ENCODE measurements around the gene PPP1R16B. TPM values are rescaled to one million over a fixed set of nuclear protein-coding genes. Genes with fewer than 3 reads are reported as not detected.

PPP1R16B gene
- total and polyA plus RNA-seq, 7 experiments from 2014 or later: 11.4 to 75.4 (median 21.5) TPM

DNA sequence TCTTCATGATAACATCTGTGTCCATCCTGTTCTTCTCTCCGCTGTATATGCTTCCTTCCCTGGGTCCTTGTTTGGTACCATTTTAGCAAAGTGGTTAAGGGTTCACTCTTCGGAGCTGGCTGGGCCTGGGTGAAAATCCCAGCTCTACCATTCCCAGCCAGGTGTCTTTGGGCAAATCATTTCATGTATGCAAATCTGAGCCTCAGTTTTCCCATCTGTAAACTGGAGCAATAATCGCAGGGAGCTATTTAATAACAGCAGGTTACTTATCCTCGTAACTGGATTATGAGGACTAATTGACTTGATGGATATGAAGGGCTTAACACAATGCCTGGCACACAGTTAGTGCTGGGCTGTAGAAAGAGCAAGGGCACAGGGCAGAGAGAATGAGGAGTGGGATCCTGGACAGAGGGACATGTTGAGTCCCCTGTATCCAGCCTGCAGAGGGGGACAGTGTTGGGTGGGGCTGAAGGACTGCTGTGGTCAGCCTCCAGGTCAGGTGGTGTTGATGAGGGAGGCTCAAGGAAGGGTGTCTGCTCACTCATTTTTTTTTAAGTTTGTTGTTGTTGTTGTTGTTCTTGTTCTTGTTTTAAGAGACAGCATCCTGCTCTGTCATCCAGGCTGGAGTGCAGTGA is 76.4 kb downstream of the PPP1R16B start:
- no peaks in the 10 kb centered on the region for H3K27me3 Mint-ChIP-seq
- H3K36me3 Mint-ChIP-seq: peaks cover 0 to 22% (median 5%) of the 10 kb centered on the region in 5 donors
- H3K9me3 ChIP-seq (ENCODE audit: control insufficient read depth in 2 of 3, low read length in 3 of 3): no peaks in the 10 kb centered on the region
- POLR2A ChIA-PET: interaction anchor here (0.5 to 1.2 kb wide), 2 partner anchors 11 to 77 kb away, joined by 3 to 5 read pairs; no protein-coding TSS in a partner anchor
- peaks cover 0 to 2% (median 0%) of the 10 kb centered on the region in 11 donors for H3K9me3 Mint-ChIP-seq
- DNase-seq (no peak), ATAC-seq (no peak)
- no peaks in the 10 kb centered on the region for H3K27me3 ChIP-seq (ENCODE audit: control insufficient read depth in 2 of 2, insufficient read depth in 2 of 2, low read length in 2 of 2)
- CTCF ChIA-PET: interaction anchor here (0.9 to 1.8 kb wide), 3 partner anchors 11 to 113 kb away, joined by 3 to 7 read pairs (median 3); no protein-coding TSS in a partner anchor
- peak overlapping the region; percentile 44 to 90 (median 76) for H3K27ac Mint-ChIP-seq
- no peaks in the 10 kb centered on the region for H3K36me3 ChIP-seq (ENCODE audit: control insufficient read depth in 2 of 3, insufficient read depth in 3 of 3, low read length in 3 of 3)
- no peak overlapping the region for H3K4me3 ChIP-seq (ENCODE audit: low read length)
- no peak overlapping the region for H3K4me3 Mint-ChIP-seq
- H3K4me1 ChIP-seq (ENCODE audit: control insufficient read depth in 2 of 2, insufficient read depth in 2 of 2, low read length in 2 of 2): peaks cover 5 to 18% of the 10 kb centered on the region in 2 donors
- peaks cover 31 to 69% (median 40%) of the 10 kb centered on the region in 7 donors for H3K4me1 Mint-ChIP-seq
- intact Hi-C loops (cut with micrococcal nuclease): no loop called here
- no peak overlapping the region for H3K27ac ChIP-seq (ENCODE audit: low read depth, low read length)

- Histone ChIP-seq H3K27me3 (ENCODE audit: control insufficient read depth in 2 of 2, insufficient read depth in 2 of 2, low read length in 2 of 2) (no peaks in the 10 kb centered on the region), H3K4me3 (ENCODE audit: low read length) (no peak overlapping the region), H3K27ac (ENCODE audit: low read depth, low read length) (no peak overlapping the region), H3K4me1 (ENCODE audit: control insufficient read depth in 2 of 2, insufficient read depth in 2 of 2, low read length in 2 of 2) (peaks cover 5 to 17% of the 10 kb centered on the region in 2 donors), H3K9me3 (ENCODE audit: control insufficient read depth in 2 of 3, low read length in 3 of 3) (no peaks in the 10 kb centered on the region), H3K36me3 (ENCODE audit: control insufficient read depth in 2 of 3, insufficient read depth in 3 of 3, low read length in 3 of 3) (no peaks in the 10 kb centered on the region)
- CTCF ChIA-PET: interaction anchor here (1.4 to 1.8 kb wide), 2 partner anchors 10 kb away, joined by 6 to 7 read pairs; no protein-coding TSS in a partner anchor
- ATAC-seq (no peak), DNase-seq (no peak)
- Mint-ChIP-seq H3K4me3 (peak overlapping the region in 4 of 10 donors; percentile 18 to 54 (median 30)), H3K27me3 (no peaks in the 10 kb centered on the region), H3K9me3 (peaks cover 0 to 4% (median 0%) of the 10 kb centered on the region in 11 donors), H3K27ac (peak overlapping the region in 8 of 9 donors; percentile 65 to 85 (median 76)), H3K36me3 (peaks cover 0 to 23% (median 6%) of the 10 kb centered on the region in 5 donors), H3K4me1 (peaks cover 29 to 69% (median 39%) of the 10 kb centered on the region in 7 donors)
- POLR2A ChIA-PET: interaction anchor here (1.2 kb wide), 1 partner anchor 11 kb away, joined by 3 read pairs; no protein-coding TSS in a partner anchor
- intact Hi-C loops (cut with micrococcal nuclease): no loop called here
Measured at GRCh38 chr20:38882600-38882999, 77.1 kb downstream of the PPP1R16B start.

- H3K36me3 ChIP-seq (ENCODE audit: control insufficient read depth in 2 of 3, insufficient read depth in 3 of 3, low read length in 3 of 3): no peaks in the 10 kb centered on the region
- DNase-seq (no peak), ATAC-seq (peak; percentile 31)
- H3K27me3 ChIP-seq (ENCODE audit: control insufficient read depth in 2 of 2, insufficient read depth in 2 of 2, low read length in 2 of 2): no peaks in the 10 kb centered on the region
- H3K9me3 ChIP-seq (ENCODE audit: control insufficient read depth in 2 of 3, low read length in 3 of 3): no peaks in the 10 kb centered on the region
- intact Hi-C loops (cut with micrococcal nuclease): no loop called here
- Mint-ChIP-seq H3K9me3 (peaks cover 0 to 4% (median 0%) of the 10 kb centered on the region in 11 donors), H3K27me3 (no peaks in the 10 kb centered on the region), H3K27ac (peak overlapping the region; percentile 52 to 85 (median 76)), H3K36me3 (peaks cover 0 to 23% (median 6%) of the 10 kb centered on the region in 5 donors), H3K4me3 (peak overlapping the region in 2 of 10 donors; percentile 15 to 54), H3K4me1 (peaks cover 26 to 64% (median 32%) of the 10 kb centered on the region in 7 donors)
- CTCF ChIA-PET: interaction anchor here (1.4 kb wide), 1 partner anchor 9 kb away, joined by 6 read pairs; no protein-coding TSS in a partner anchor
- peaks cover 5 to 15% of the 10 kb centered on the region in 2 donors for H3K4me1 ChIP-seq (ENCODE audit: control insufficient read depth in 2 of 2, insufficient read depth in 2 of 2, low read length in 2 of 2)
- no peak overlapping the region for H3K4me3 ChIP-seq (ENCODE audit: low read length)
- H3K27ac ChIP-seq (ENCODE audit: low read depth, low read length): no peak overlapping the region
- POLR2A ChIA-PET: interaction anchor here (1.2 kb wide), 1 partner anchor 10 kb away, joined by 3 read pairs; no protein-coding TSS in a partner anchor
Measured at GRCh38 chr20:38883081-38883980, 77.8 kb downstream of the PPP1R16B start.

DNA sequence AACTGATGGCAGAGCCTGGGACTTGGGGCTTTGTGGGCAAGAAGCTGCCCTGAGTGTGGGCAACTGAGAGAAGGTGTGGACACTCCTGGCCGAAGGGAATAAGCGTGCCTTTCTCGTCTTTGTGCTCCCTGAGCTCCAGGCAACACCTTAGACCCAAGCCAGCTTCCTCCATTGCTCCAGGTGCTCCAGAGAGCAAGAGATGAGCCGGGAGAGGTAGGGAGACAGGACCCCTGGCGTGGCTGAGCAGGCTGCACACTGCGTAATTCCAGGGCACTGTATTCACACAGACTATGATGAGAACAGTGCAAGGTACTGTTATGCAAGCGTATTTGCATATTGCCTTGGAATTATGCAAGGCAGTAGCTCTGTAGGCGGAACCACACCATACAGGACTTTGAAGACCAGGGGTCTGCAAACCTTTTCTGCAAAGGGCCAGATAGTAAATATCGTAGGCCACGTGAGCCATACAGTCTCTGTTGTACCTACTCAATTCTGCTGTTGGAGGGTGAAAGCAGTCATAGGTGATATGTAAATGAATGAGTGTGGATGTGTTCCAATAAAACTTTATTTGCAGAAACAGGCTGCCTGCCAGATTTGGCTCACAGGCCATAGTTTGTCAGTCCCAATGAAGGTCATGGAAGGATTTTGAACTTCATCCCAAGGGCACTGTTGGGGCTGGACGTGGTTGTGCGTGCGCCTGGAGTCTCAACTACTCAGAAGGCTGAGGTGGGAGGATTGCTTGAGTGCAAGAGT is 78.7 kb downstream of the PPP1R16B start:
- peaks cover 5 to 12% of the 10 kb centered on the region in 2 donors for H3K4me1 ChIP-seq (ENCODE audit: control insufficient read depth in 2 of 2, insufficient read depth in 2 of 2, low read length in 2 of 2)
- DNase-seq (no peak), ATAC-seq (peak; percentile 42)
- H3K4me3 ChIP-seq (ENCODE audit: low read length): no peak overlapping the region
- ChIA-PET POLR2A (interaction anchor here (0.6 to 1.7 kb wide), 3 partner anchors 10 to 121 kb away, joined by 3 to 4 read pairs (median 3); no protein-coding TSS in a partner anchor), CTCF (interaction anchor here (1.4 kb wide), 1 partner anchor 8 kb away, joined by 6 read pairs; no protein-coding TSS in a partner anchor)
- peaks cover 0 to 17% (median 6%) of the 10 kb centered on the region in 5 donors for H3K36me3 Mint-ChIP-seq
- H3K4me1 Mint-ChIP-seq: peaks cover 21 to 62% (median 25%) of the 10 kb centered on the region in 7 donors
- intact Hi-C loops (cut with micrococcal nuclease): no loop called here
- H3K27ac ChIP-seq (ENCODE audit: low read depth, low read length): no peak overlapping the region
- no peaks in the 10 kb centered on the region for H3K27me3 ChIP-seq (ENCODE audit: control insufficient read depth in 2 of 2, insufficient read depth in 2 of 2, low read length in 2 of 2)
- H3K9me3 Mint-ChIP-seq: peaks cover 0 to 4% (median 0%) of the 10 kb centered on the region in 11 donors
- no peaks in the 10 kb centered on the region for H3K36me3 ChIP-seq (ENCODE audit: control insufficient read depth in 2 of 3, insufficient read depth in 3 of 3, low read length in 3 of 3)
- no peak overlapping the region for H3K4me3 Mint-ChIP-seq
- H3K27ac Mint-ChIP-seq: peak overlapping the region in 1 of 9 donors; percentile 31
- H3K27me3 Mint-ChIP-seq: no peaks in the 10 kb centered on the region
- no peaks in the 10 kb centered on the region for H3K9me3 ChIP-seq (ENCODE audit: control insufficient read depth in 2 of 3, low read length in 3 of 3)

GRCh38 chr20:38885357-38885756 is 79.9 kb downstream of the PPP1R16B start:
- Mint-ChIP-seq H3K27me3 (no peaks in the 10 kb centered on the region), H3K4me1 (peaks cover 18 to 60% (median 26%) of the 10 kb centered on the region in 7 donors), H3K36me3 (peaks cover 0 to 13% (median 6%) of the 10 kb centered on the region in 5 donors), H3K27ac (peak overlapping the region in 2 of 9 donors; percentile 26 to 33), H3K9me3 (peaks cover 0 to 4% (median 0%) of the 10 kb centered on the region in 11 donors), H3K4me3 (no peak overlapping the region)
- intact Hi-C loops (cut with micrococcal nuclease): no loop called here
- Histone ChIP-seq H3K4me3 (ENCODE audit: low read length) (no peak overlapping the region), H3K36me3 (ENCODE audit: control insufficient read depth in 2 of 3, insufficient read depth in 3 of 3, low read length in 3 of 3) (no peaks in the 10 kb centered on the region), H3K9me3 (ENCODE audit: control insufficient read depth in 2 of 3, low read length in 3 of 3) (no peaks in the 10 kb centered on the region), H3K4me1 (ENCODE audit: control insufficient read depth in 2 of 2, insufficient read depth in 2 of 2, low read length in 2 of 2) (peaks cover 5 to 12% of the 10 kb centered on the region in 2 donors), H3K27ac (ENCODE audit: low read depth, low read length) (no peak overlapping the region), H3K27me3 (ENCODE audit: control insufficient read depth in 2 of 2, insufficient read depth in 2 of 2, low read length in 2 of 2) (no peaks in the 10 kb centered on the region)
- CTCF ChIA-PET: no interaction called here
- POLR2A ChIA-PET: interaction anchor here (1.7 kb wide), 1 partner anchor 11 kb away, joined by 3 read pairs; no protein-coding TSS in a partner anchor
- ATAC-seq (no peak), DNase-seq (no peak)
